ENCODE data around the gene LBHD1.

Gene LBHD1

DNA sequence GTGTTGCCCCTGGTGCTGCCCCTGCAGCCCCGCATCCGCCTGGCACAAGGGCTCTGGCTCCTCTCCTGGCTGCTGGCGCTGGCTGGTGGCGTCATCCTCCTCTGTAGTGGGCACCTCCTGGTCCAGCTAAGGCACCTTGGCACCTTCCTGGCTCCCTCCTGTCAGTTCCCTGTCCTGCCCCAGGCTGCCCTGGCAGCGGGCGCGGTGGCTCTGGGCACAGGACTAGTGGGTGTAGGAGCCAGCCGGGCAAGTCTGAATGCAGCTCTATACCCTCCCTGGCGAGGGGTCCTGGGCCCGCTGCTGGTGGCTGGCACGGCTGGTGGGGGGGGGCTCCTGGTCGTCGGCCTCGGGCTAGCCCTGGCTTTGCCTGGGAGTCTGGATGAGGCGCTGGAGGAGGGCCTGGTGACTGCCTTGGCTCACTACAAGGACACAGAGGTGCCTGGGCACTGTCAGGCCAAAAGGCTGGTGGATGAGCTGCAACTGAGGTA lies 58.7 kb downstream of the LBHD1 start:
- DNase-seq, result no peak

Data from activated effector memory CD4-positive, alpha-beta T cell treated with anti-CD3 and anti-CD28 coated beads, Interleukin-2, amount 50 U/mL, for 16 hours (primary cell).